Fibroblast of skin of left biceps (primary cell): Measurements from ENCODE around the gene DYNLT5.
"Not testable (repeated sequence)": the region's sequence is repeated elsewhere in the genome, so short reads cannot be mapped to it uniquely, and the experiment has no call there.

Experiments used
- DNase-seq, 2 experiments: peaks; one replicate each; pipeline ENCODE4 v3.0.0-alpha.2; 2013; ENCODE audit warnings: low read depth in 2 of 2

Gene DYNLT5

GRCh38 chr1:66788231-66788939, 36.1 kb downstream of the DYNLT5 start:
- DNase-seq = no peak

GRCh38 chr1:66791621-66792610, 39.7 kb downstream of the DYNLT5 start:
- no peak for DNase-seq

- not testable (repeated sequence) for DNase-seq
Observed at GRCh38 chr1:66795839-66796238, 43.6 kb downstream of the DYNLT5 start.

GRCh38 chr1:66809245-66809644, 57.0 kb downstream of the DYNLT5 start:
- no peak for DNase-seq

GRCh38 chr1:66809736-66810326, 57.6 kb downstream of the DYNLT5 start:
- DNase-seq = no peak

- DNase-seq = no peak
Observed at GRCh38 chr1:66824771-66825170, 72.5 kb downstream of the DYNLT5 start.
